HG02973 (cell line): ENCODE measurements around the gene TAF15.

ENCODE experiments used
- ATAC-seq: cut with Tn5 transposase; IDR thresholded peaks from one replicate; pipeline ENCODE4 v1.9.1; 2021; ENCODE audit warnings: moderate library complexity; ENCODE audit not compliant: unreplicated experiment

Gene TAF15

DNA sequence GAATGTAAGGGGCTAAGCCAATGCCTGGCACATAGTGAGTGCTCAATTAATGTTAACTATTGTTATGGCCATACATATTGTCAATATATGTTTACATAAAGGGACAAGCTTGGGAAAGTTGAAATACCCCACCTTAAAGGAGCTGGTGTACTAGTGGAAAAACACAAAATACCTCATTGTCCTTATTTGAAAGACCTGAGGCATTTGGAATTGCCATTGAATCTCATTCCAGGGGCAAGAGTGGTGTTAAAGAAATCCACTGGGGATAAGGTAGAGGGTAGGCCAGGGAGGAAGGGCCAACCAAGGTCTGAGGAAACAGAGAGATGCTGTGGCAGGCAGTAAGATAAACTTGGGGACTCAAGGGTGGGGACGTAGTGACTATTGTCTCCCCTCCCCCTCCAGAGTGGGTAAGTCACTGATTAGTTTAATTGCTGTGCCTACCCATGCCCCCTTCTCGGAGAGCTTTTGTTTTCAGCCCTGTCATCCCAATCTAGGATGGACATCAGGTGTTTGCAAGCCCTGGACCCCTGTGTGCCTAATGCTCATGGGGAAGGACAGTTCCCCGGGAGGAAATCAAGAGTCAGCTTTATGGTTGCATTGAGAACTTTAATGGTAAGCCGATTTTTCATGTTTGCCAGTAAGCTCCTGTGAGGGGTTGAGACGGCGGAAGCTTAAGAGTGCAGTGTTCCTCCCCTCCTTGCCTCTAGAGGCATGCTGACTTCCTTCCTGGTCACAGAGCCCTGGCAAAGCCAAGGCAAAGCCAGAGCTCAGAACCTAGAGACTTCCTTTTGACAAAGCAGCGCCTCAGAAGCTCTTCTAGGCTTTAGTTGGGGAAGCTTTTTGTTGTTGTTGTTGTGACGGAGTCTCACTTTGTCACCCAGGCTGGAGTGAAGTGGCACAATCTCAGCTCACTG lies 61.9 kb downstream of the TAF15 start:
- ATAC-seq: no peak

DNA sequence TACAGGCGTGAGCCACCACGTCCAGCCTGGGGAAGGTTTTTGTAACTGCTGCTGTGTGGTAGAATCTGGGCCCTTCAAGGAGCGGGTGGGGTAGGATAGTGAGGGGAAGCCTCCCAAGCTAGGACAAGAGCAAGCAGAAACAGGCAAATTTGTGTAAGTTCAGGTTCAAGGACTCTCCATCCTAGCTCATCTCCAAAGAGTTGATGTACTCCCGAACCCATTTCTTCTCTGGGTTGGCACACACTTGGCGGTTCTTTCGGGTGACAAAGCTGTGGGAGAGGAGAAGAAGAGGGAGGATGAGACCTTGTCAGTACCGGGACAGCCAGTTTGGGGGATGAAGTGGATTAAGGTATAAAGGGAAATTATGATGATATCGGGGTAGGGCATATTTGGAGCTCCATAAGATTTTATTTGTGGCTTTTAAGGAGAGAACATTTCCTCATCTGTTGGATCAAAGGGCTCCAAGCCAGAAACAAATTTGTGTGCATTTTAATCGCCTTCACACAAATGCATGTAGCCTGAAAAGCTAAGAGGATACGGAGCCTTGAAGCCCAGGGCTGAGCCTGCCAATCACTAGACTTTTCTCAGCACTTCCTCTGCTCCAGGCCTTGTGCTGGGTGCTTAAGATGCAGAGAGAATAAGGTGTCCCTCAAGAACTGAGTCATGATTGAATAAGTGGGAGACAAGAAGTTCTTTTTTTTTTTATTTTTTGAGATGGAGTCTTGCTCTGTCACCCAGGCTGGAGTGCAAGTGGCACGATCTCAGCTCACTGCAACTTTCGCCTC lies 63.1 kb downstream of the TAF15 start:
- no peak for ATAC-seq

DNA sequence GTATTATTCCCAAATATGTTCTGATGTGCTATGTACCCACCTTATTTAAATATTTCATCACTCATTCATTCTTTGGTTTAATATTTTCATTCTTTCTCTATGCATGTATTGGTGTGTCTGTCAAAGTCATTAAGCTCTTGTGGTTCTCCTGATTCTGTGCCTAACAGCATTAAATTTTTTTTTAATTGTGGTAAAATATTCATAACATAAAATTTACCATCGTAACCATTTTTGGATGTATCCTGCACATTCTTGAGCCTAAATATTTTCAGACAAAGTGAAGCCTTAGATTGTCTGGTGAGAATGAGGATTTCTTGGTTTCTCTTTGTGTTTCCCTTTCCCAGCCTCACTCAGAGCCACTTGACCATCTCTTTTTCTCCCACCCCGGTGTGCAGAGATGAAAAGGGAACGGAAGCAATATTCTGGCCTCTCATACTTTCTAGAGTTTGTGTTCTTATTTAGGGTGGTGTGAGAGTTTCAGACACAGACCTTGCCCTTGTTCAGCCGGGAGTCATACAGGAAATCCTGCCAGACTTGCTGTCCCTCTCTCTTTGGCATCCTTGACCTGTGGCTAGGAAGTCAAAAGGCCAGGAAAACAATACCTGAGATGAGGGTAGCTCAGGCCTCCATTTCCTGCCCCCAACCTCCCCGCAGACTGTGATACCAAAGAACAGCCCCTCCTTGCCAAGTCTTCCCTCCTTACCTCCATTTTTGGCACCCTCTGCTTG lies 66.0 kb downstream of the TAF15 start:
- ATAC-seq: no peak

DNA sequence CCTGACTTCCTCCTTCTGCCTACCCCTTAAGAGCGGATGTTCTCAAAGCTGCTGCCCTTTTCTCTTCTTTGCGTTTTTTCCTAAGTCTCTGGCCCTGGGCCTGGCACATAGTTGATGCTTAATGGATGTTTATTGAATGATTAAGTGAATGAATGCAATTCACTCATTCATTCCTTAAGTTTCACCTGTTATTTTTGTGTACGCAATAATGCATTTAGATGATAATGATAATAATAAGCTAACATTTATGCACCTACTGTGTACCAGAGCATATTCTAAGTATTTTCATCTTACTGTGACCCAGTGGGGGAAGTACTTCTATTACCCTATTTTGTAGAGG lies 66.5 kb downstream of the TAF15 start:
- ATAC-seq: no peak

DNA sequence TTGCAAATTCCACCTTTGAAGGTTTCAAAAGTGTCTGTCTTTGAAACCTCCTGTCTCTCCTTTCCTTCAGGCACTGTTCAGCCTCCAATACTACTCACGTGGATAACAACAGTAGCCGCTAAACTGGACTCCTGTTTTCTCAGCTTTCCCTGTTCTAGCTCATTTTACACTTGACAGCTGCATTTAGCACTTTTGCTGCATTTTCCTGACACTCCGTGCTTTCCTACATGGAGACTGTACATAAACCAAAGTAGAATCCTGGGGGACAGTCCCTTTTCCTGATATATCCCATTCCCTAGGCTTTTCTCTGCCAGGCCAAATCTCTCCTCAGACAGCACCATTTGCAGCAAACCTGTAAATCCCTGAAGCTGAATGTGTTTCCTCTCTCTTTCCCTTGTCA lies 67.2 kb downstream of the TAF15 start:
- no peak for ATAC-seq

DNA sequence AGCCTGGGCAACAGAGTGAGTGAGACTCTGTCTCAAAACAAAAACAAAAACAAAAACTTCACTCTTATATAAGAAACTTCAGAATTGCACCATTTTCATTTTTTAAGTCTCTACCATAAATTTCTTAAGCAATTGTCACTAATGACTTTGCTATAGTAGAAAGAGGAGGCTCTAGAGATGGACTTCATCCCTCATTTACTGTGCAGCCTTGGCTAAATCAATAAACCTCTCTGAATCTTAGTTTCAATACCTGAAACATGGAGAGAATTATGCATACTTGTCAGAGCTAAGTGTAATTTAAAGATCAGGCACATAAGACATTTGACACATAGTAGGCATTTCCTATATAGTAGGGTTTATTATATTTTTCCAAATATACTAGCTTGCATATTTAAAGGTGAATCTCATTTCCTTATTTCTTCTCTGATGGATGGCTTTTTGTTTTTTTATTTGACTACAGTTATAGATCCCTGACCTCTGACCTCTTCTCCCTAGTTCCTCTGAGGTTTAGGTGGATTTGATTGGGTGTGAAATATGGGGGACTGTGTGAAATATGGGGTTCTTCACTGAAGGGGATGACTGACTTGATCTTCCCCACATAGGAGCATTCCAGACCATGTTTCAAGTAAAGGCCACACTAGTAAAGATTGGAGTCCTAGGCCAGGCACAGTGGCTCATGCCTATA lies 68.2 kb downstream of the TAF15 start:
- ATAC-seq: no peak

DNA sequence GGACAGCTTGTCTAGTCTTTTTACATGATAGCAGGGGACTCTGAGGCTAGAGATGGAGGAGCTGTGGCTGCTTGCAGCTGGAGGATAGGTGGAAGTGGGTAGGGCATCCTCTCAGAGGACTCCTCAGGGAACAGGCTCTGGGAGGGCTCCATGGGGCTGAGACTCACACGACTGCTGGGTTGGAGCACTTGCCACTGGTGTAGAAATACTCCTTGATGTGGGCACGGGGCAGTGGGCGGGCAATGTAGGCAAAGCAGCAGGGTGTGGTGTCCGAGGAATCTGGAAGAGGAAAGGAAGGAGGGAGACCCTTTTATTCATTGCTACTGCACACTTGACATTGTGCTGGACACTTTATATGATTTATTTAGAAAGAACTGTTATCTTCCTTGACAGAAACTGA lies 69.1 kb downstream of the TAF15 start:
- ATAC-seq: no peak

DNA sequence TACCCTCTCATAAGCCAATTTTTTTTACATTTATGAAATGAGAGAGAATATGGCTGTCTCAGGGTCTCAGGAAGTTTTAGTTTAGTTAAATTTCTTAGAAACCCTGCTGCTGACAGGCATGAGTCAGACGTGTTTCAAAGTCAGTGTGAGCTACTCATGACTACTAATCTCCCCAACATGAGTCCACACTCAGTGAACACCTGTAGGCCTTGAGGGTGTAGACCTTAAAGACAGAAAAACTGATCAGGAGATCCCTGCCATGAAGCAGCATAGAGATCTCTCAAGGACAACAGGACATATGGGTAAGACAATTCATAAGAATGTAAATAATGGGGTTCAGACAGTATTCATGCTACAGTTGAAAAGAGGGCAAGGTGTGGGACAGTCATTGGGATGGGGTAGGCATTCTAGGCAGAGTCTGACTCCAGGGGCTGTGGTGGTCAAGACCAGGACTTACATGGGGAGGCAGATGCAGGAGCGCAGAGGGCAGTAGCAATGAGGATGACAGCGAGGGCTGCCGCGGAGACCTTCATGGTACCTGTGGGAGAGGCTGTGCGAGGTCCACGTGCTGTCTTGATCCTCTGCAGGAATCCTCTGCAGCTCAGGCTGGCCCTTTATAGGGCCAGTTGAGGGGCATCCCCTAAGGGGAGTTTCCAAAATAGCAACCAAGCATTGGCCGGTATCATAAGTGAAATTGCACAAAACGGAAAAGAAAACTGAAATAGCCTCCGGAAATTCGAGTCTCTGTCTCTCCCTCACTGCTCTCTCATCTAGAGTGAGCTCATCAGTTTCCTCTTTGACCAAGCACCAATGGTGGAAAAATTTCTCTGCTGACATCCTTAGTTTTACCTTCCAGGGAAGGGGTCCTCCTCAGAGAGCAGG lies 70.7 kb downstream of the TAF15 start, which contains the start of gene CCL5:
CCL5 (minus strand) TSS at position 588 of the 882 bp plus-strand sequence.
- peak; percentile 80 for ATAC-seq

DNA sequence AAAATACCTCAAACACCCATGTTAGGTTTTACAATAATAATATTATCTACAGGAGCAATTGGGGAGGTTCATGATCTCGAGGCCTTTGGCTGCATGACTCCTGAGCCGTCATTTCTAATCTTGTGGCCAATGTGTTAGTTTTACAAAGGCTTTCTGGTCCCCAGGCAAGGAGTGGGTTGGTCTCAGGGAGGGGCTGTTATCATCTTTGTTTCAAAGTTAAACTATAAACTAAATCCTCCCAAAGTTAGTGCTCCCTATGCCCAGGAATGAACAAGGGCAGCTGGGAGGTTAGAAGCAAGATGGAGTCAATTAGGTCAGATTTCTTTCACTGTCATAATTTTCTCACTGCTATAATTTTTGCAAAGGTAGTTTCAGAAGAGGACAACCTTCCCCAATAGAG lies 80.0 kb downstream of the TAF15 start:
- ATAC-seq: no peak

DNA sequence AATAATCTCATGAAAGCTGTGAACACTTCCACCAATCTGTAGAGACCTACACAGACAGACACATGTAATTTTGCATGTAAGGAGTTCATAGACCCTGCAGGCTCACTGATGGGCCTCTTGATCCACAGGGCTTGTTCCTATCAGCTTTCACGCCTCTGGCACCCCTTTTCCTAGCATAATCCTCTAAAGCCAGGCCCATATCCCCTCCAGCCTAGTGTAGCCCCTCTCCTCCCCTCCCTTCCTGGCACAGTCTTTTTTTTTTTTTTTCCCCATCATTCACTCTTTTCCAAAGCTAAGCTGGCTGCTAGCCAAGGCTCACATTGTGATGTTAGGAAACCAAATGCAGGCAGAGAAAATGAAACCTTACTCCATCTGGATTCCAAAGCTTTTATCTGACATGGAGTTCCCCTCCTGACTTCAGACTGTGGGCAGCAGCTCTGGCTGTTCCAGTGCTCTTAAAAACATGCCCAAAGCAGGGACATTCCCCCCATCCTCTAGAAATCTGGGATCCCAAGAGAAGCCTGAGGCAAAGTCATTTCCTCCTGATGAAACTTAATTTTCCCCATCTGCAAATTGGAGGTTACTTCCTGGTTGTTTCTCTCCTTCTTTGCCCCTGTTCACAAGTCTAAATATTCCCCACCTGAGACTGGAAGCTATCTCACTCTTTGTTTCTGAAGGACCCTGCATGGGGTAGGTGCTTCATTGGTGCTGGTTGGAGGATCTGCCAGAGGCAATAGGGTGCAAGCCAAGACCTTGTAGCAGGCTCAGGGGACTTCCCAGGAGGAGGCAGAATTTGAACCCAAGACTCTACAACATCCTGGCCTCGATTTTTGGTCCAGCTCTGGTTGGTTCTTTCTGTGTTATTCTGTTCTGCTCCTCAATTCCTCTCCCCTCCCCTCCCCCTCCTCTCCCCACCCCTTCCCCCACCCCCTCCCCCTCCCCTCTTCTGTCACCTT lies 80.8 kb downstream of the TAF15 start:
- ATAC-seq: no peak

DNA sequence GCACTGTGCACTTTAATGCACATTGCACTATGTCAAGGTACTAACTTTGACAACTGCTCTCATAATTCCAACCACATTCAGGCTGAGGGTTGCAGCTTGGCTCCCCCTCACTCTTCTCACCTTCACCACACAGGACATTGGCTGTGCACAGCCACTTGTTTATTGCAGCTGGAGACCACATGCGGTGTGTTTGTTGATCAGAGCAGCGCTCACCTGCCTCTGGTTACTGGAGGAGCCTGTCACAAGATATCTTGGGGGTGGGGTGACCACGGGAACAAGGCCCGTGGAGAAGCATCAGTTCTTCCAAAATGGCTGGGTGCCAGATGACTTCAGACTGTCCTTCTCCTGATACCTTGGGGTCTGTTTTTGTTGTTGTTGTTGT lies 81.5 kb downstream of the TAF15 start:
- ATAC-seq: no peak

DNA sequence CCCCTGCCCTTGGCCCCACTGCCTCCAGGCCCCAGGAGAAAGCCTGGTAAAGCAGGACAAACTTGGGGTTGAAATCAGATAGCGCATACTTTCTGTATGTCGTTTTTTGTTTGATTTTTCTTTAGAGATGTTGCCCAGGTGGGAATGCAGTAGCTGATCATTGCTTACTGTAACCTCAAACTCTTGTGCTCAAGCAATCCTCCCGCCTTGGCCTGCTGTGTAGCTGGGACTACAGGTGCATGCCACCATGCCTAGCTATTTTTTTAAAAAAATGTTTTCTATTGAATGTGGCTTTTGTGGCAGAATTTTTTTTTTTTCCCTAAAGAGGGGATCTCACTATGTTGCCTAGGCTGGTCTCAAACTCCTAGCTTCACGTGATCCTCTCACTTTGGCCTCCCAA lies 82.0 kb downstream of the TAF15 start:
- ATAC-seq: no peak

DNA sequence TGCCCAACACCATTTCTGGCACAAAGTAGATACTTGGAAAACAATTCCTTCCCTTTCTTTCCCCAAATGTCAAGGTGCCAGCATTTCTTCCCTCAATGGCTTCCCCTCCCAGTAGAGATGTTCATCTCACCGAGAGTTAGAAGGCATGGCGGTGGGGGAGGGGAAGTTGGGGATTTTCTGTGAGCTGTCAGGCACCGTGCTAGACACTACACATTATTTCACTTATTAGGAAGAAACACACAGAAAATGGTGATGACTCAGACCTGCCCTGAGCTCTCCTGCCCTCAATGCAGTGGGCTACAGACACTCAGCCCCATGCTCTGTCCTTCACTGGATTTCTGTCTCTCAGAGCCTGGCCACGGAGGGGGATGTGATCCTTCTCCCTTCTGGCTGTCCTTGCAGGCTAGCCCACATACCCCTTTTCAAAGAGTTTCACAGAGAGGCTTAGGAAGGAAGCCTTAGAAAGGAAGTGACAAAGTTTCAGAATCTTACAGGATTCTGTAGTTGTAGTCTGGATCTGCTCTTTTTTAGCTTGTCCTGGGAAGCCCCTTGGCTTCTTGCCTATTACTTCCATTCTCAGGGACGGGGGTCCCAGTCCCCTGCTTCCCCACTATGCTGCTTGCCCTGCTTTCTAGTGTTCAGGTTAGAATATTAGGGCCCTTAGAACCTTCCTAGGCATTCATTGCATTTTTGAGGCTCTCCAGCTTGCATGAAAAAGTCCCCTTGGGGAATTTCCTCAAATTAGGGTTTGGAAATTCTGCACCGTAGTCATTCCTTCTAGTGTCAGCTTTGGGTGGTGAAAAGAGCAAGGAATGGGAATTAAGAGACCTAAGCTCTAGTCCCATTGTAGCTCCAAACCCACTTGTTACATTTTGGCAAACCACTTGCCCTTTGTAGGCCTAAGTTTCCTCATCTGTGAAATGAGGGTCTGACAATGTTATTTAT lies 83.1 kb downstream of the TAF15 start:
- no peak for ATAC-seq

DNA sequence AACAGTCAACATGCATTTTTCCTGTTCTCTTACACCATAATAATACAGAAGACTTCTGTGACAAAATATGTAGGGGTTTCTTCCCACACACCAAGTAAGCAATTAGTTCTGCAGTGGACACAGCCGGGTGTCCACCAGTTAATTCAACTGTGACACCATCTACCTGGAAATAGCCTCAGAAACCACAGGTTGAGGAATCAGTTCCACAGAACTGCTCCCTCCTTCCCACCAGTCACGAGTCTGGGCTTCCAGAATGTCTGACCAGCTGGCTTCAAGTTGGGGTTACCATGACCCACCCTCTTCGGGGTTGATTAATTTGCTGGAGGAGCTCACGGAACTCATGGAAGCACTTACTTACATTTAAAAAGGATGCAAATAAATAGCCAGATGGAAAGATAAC lies 84.5 kb downstream of the TAF15 start:
- no peak for ATAC-seq

DNA sequence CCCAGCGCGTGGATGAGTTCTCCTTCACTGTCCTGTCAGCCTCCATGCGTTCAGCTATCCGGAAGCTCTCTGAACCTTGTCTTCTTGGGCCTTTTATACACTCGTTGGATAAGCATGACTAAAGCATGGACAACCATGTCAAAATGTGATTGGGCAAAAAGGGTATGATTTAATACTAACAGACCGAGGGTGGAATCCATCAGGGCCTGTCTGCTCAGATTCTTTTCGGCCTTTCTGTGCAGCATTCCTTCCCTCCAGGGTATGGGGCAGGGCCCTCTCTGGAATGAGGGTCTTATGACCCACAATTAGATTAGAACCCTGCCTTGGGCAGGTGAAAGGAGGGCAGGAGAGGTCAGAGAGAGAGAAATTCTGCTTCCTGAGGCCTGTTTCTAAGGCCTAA lies 84.9 kb downstream of the TAF15 start:
- ATAC-seq: no peak

DNA sequence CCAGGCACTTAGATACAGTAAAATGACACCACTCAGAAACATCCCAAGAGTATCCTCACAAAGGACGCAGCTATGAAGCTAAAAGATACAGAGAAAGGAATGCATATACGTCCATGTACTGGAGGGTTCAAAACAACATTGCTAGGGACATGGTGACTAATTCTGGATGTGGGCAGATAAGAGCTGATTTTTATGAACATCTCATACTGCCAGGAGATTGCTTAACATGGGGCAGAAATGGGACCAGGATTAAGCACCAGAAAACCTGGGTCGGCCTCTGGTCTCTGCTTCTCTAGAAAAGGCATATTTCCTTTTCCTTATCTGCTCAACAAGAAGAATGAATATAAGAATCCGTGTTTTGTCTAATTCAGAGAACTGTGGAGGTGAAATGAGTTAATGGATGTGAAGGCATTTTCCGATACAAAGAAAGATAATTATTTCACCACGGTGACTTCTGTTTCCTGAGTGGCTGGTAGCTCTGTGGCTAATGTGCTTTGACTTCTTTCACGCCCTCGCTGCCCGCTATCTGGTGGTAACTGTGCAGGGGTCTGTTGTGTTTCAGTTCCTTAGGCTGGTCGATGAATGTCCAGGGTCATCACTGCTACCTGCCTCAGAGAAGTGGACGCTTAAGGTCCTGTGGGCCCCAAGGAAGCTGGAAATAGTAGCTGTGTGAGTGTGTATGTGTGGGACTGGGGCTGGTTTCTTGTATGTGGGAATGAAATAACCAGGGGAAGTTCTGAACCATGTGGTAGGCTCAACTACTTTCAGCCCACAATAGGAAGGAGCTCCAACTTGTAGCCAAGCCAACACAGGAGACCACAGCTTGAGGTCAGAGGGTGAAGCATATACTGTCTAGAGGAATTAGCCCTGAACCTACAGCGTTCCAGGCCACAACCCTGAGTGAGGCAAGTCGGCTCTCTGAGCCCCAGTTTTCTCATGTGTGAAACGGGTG lies 86.6 kb downstream of the TAF15 start:
- no peak for ATAC-seq
